Mammary epithelial cell (primary cell): ENCODE measurements around the gene MBNL3.

Source experiments
- CTCF ChIP-seq, 2 donors: IDR thresholded peaks in 1 of 2; conservative IDR thresholded peaks in 1 of 2; 2 replicates each; pipeline ENCODE4 v1.5.1; 2011 to 2012; ENCODE audit warnings: inconsistent platforms in 2 of 2, low read length in 2 of 2, mild to moderate bottlenecking in 2 of 2, control low read depth in 1 of 2, low read depth in 1 of 2; ENCODE audit not compliant: insufficient read depth in 1 of 2; ENCODE audit errors: extremely low read depth in 1 of 2
- EZH2 ChIP-seq: IDR thresholded peaks from 2 replicates; pipeline ENCODE4 v1.6.1; 2012; ENCODE audit warnings: low read length, inconsistent platforms, borderline replicate concordance

DNA sequence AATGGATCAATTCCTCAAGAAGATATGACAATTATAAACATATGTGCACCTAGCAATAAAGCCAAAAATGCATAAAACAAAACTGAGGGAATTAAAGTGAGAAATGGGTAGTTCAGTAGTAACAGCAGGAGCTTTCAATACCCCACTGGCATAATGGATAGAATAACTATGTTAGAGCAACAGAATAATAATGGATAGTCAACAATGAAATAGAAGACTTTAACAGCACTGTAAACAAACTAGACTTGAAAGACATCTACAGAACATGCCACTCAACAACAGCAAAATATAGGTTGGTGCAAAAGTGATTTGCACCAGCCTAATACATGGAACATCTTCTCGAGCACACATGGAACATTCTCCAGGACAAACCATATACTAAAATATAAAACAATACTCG lies 20.0 kb upstream of the MBNL3 start:
- TF ChIP-seq CTCF (conservative IDR thresholded peaks at IDR 0.05 in 1 of 2, IDR thresholded peaks at IDR 0.05 in 1 of 2; ENCODE audit: extremely low read depth in 1 of 2, insufficient read depth in 1 of 2, low read depth in 1 of 2, low read length in 2 of 2) (no peak), EZH2 (no peak)
